K562 (cell line): Measurements from ENCODE around the gene CCNK. TPM values are rescaled to one million over a fixed set of nuclear protein-coding genes. Genes with fewer than 3 reads are reported as not detected.

Experiments used
- polyA plus RNA-seq, 8 experiments: library from polyadenylated mRNA; depleted of rRNA in 4 of 8; stranded (reverse) in 5 of 8; unstranded in 3 of 8; fragments of >200 nt; fragmentation: Nextera tagmentation in 2 of 8; fragmentation: Illumina TruSeq in 1 of 8; extraction: Ambion mirVana in 2 of 8; extraction: Trizol in 1 of 8; gene quantifications; 2 replicates each; pipeline versions ENCODE4 v1.2.1 to v1.2.3, GENCODE V29; 2011 to 2014; ENCODE audit warnings: inconsistent platforms in 1 of 8, missing spikeins in 1 of 8
- small RNA-seq: library from RNA; depleted of rRNA; stranded (forward); fragments of <200 nt; gene quantifications from one replicate; pipeline ENCODE3, GENCODE V24; 2014
- total RNA-seq, 7 experiments: library from RNA; depleted of rRNA in 6 of 7; stranded (reverse); fragments of >200 nt in 6 of 7; fragmentation: Illumina TruSeq in 2 of 7; extraction: Trizol in 2 of 7; gene quantifications; 2 replicates each; pipeline versions ENCODE4 v1.2.1 to v1.2.3, GENCODE V29; 2011 to 2021; ENCODE audit warnings: low replicate concordance in 1 of 7

CCNK gene
- total and polyA plus RNA-seq, 9 of the 15 experiments (the other 6 are each of a cell fraction or from before 2014, with no cell fraction given): 5.8 to 84.2 (median 16.4) TPM

Small RNAs within 50 kb of the gene (small RNA-seq; reads per million reads assigned to genes)
- gene RNU6-91P: not detected

Other genes starting within 250 kb of the CCNK start
- gene BCL11B, start 209.2 kb upstream of the CCNK start, total RNA-seq (2014; rRNA removed): not detected in 2 replicates
- not detected in 2 replicates for gene BCL11B, start 209.2 kb upstream of the CCNK start, total RNA-seq (2014; rRNA removed; fragmentation: Illumina TruSeq; extraction: Trizol)
- gene BCL11B, start 209.2 kb upstream of the CCNK start, total RNA-seq (2015; rRNA removed; fragmentation: Illumina TruSeq; extraction: Trizol): not detected in 2 replicates
- gene BCL11B, start 209.2 kb upstream of the CCNK start, total RNA-seq (2021): 0.09 and 0.18 TPM in 2 replicates
- not detected in 2 replicates for gene BCL11B, start 209.2 kb upstream of the CCNK start, polyA plus RNA-seq (2011; rRNA removed)
- gene BCL11B, start 209.2 kb upstream of the CCNK start, polyA plus RNA-seq (2014; fragmentation: Illumina TruSeq; extraction: Trizol): not detected in 2 replicates
- not detected for gene BCL11B, start 209.2 kb upstream of the CCNK start, polyA plus RNA-seq (2014; fragmentation: Nextera tagmentation; extraction: Ambion mirVana)
- not detected in 2 replicates for gene BCL11B, start 209.2 kb upstream of the CCNK start, polyA plus RNA-seq (2014; rRNA removed)
- gene SETD3, start 550 bp upstream of the CCNK start, total RNA-seq (2014; rRNA removed): 24.4 and 26.5 TPM in 2 replicates
- gene SETD3, start 550 bp upstream of the CCNK start, total RNA-seq (2014; rRNA removed; fragmentation: Illumina TruSeq; extraction: Trizol): 35.2 and 43.2 TPM in 2 replicates
- 33.5 and 35.9 TPM in 2 replicates for gene SETD3, start 550 bp upstream of the CCNK start, total RNA-seq (2015; rRNA removed; fragmentation: Illumina TruSeq; extraction: Trizol)
- gene SETD3, start 550 bp upstream of the CCNK start, total RNA-seq (2021): 32.4 and 36.6 TPM in 2 replicates
- 21.2 and 24.6 TPM in 2 replicates for gene SETD3, start 550 bp upstream of the CCNK start, polyA plus RNA-seq (2011; rRNA removed)
- gene SETD3, start 550 bp upstream of the CCNK start, polyA plus RNA-seq (2014; fragmentation: Illumina TruSeq; extraction: Trizol): 29.2 and 33.5 TPM in 2 replicates
- 10 to 100 TPM in 1 of 2 experiments, 1 to 10 TPM in 1; 8.5 to 11.5 TPM for gene SETD3, start 550 bp upstream of the CCNK start, polyA plus RNA-seq (2014; fragmentation: Nextera tagmentation; extraction: Ambion mirVana)
- gene SETD3, start 550 bp upstream of the CCNK start, polyA plus RNA-seq (2014; rRNA removed): 23.7 and 24.1 TPM in 2 replicates
- 6.3 and 13.5 TPM in 2 replicates for gene CCDC85C, start 122.8 kb downstream of the CCNK start, total RNA-seq (2014; rRNA removed)
- 3.7 and 5.2 TPM in 2 replicates for gene CCDC85C, start 122.8 kb downstream of the CCNK start, total RNA-seq (2014; rRNA removed; fragmentation: Illumina TruSeq; extraction: Trizol)
- gene CCDC85C, start 122.8 kb downstream of the CCNK start, total RNA-seq (2015; rRNA removed; fragmentation: Illumina TruSeq; extraction: Trizol): 7.0 and 7.2 TPM in 2 replicates
- 22.0 and 22.7 TPM in 2 replicates for gene CCDC85C, start 122.8 kb downstream of the CCNK start, total RNA-seq (2021)
- 4.2 and 5.4 TPM in 2 replicates for gene CCDC85C, start 122.8 kb downstream of the CCNK start, polyA plus RNA-seq (2011; rRNA removed)
- gene CCDC85C, start 122.8 kb downstream of the CCNK start, polyA plus RNA-seq (2014; fragmentation: Illumina TruSeq; extraction: Trizol): 6.8 and 12.3 TPM in 2 replicates
- under 1 TPM; 0.18 to 0.27 TPM for gene CCDC85C, start 122.8 kb downstream of the CCNK start, polyA plus RNA-seq (2014; fragmentation: Nextera tagmentation; extraction: Ambion mirVana)
- gene CCDC85C, start 122.8 kb downstream of the CCNK start, polyA plus RNA-seq (2014; rRNA removed): 7.2 and 9.7 TPM in 2 replicates
- gene HHIPL1, start 163.7 kb downstream of the CCNK start, total RNA-seq (2014; rRNA removed): not detected in 2 replicates
- gene HHIPL1, start 163.7 kb downstream of the CCNK start, total RNA-seq (2014; rRNA removed; fragmentation: Illumina TruSeq; extraction: Trizol): not detected in 2 replicates
- gene HHIPL1, start 163.7 kb downstream of the CCNK start, total RNA-seq (2015; rRNA removed; fragmentation: Illumina TruSeq; extraction: Trizol): not detected in 2 replicates
- gene HHIPL1, start 163.7 kb downstream of the CCNK start, total RNA-seq (2021): not detected in 2 replicates
- not detected in 2 replicates for gene HHIPL1, start 163.7 kb downstream of the CCNK start, polyA plus RNA-seq (2011; rRNA removed)
- not detected in 2 replicates for gene HHIPL1, start 163.7 kb downstream of the CCNK start, polyA plus RNA-seq (2014; fragmentation: Illumina TruSeq; extraction: Trizol)
- gene HHIPL1, start 163.7 kb downstream of the CCNK start, polyA plus RNA-seq (2014; fragmentation: Nextera tagmentation; extraction: Ambion mirVana): not detected
- not detected in 2 replicates for gene HHIPL1, start 163.7 kb downstream of the CCNK start, polyA plus RNA-seq (2014; rRNA removed)
- gene CYP46A1, start 202.9 kb downstream of the CCNK start, total RNA-seq (2014; rRNA removed): not detected in 2 replicates
- not detected in 2 replicates for gene CYP46A1, start 202.9 kb downstream of the CCNK start, total RNA-seq (2014; rRNA removed; fragmentation: Illumina TruSeq; extraction: Trizol)
- not detected in 2 replicates for gene CYP46A1, start 202.9 kb downstream of the CCNK start, total RNA-seq (2015; rRNA removed; fragmentation: Illumina TruSeq; extraction: Trizol)
- gene CYP46A1, start 202.9 kb downstream of the CCNK start, total RNA-seq (2021): not detected in 2 replicates
- gene CYP46A1, start 202.9 kb downstream of the CCNK start, polyA plus RNA-seq (2011; rRNA removed): not detected in 2 replicates
- gene CYP46A1, start 202.9 kb downstream of the CCNK start, polyA plus RNA-seq (2014; fragmentation: Illumina TruSeq; extraction: Trizol): not detected in 2 replicates
- not detected for gene CYP46A1, start 202.9 kb downstream of the CCNK start, polyA plus RNA-seq (2014; fragmentation: Nextera tagmentation; extraction: Ambion mirVana)
- gene CYP46A1, start 202.9 kb downstream of the CCNK start, polyA plus RNA-seq (2014; rRNA removed): 0.05 TPM in 1 of 2 replicates, not detected in the other